HepG2 (cell line): ENCODE measurements around the gene NPW. TPM values are rescaled to one million over a fixed set of nuclear protein-coding genes. Genes with fewer than 3 reads are reported as not detected.
A peak's percentile ranks its signal among the peaks of the same experiment; 100 is the strongest.

Experiments used
- CCAR2 ChIP-seq: fragments of 200-400 bp; formaldehyde crosslinking; optimal IDR thresholded peaks from 2 replicates; pipeline ENCODE3; 2018; ENCODE audit warnings: low read depth, mild to moderate bottlenecking, low read length, moderate library complexity
- DR1 ChIP-seq: sonication (generic); formaldehyde crosslinking; IDR thresholded peaks from 2 replicates; pipeline ENCODE4 v1.8.0; 2021; ENCODE audit warnings: mild to moderate bottlenecking, missing genetic modification reagents, inconsistent platforms
- FOXK1 ChIP-seq: sonication (generic); formaldehyde crosslinking; IDR thresholded peaks from 2 replicates; pipeline ENCODE4 v1.4.0; 2020; ENCODE audit warnings: low read depth, missing genetic modification reagents, borderline replicate concordance
- GATA4 ChIP-seq: sonication (generic); IDR thresholded peaks from 2 replicates; pipeline ENCODE4 v1.6.1; 2016; ENCODE audit warnings: antibody characterized with exemption, low read depth, borderline replicate concordance
- GLI4 ChIP-seq: sonication (generic); formaldehyde crosslinking; IDR thresholded peaks from 2 replicates; pipeline ENCODE4 v1.5.1; 2020; ENCODE audit warnings: missing genetic modification reagents, mild to moderate bottlenecking, moderate library complexity, borderline replicate concordance
- HNRNPK ChIP-seq: fragments of 200-400 bp; formaldehyde crosslinking; IDR thresholded peaks from 2 replicates; pipeline ENCODE4 v1.6.1; 2018; ENCODE audit warnings: low read length, low read depth, moderate library complexity, mild to moderate bottlenecking; ENCODE audit not compliant: poor library complexity, severe bottlenecking
- MTA1 ChIP-seq: sonication (generic); formaldehyde crosslinking; IDR thresholded peaks from 2 replicates; pipeline ENCODE4 v1.4.0; 2020; ENCODE audit warnings: missing genetic modification reagents, mild to moderate bottlenecking, borderline replicate concordance
- NFE2 ChIP-seq: sonication (generic); formaldehyde crosslinking; IDR thresholded peaks from 2 replicates; pipeline ENCODE4 v1.4.0; 2020; ENCODE audit warnings: missing genetic modification reagents
- NR3C1 ChIP-seq: sonication (generic); formaldehyde crosslinking; IDR thresholded peaks from 2 replicates; pipeline ENCODE4 v1.4.0; 2020; ENCODE audit warnings: missing genetic modification reagents
- RBM39 ChIP-seq: fragments of 200-400 bp; formaldehyde crosslinking; IDR thresholded peaks from one replicate; pipeline ENCODE4 v1.6.1; 2018; ENCODE audit warnings: antibody characterized with exemption, mild to moderate bottlenecking, low read depth, low read length; ENCODE audit not compliant: poor library complexity, severe bottlenecking
- RERE ChIP-seq: IDR thresholded peaks from 2 replicates; pipeline ENCODE4 v1.6.1; 2016; ENCODE audit warnings: low read depth, missing genetic modification reagents, missing compliant biosample characterization
- SETDB1 ChIP-seq: sonication (generic); formaldehyde crosslinking; IDR thresholded peaks from 2 replicates; pipeline ENCODE4 v1.5.1; 2020; ENCODE audit warnings: missing genetic modification reagents, mild to moderate bottlenecking, borderline replicate concordance
- TFE3 ChIP-seq: IDR thresholded peaks from 2 replicates; pipeline ENCODE4 v1.6.1; 2016
- ZKSCAN8 ChIP-seq: IDR thresholded peaks from 2 replicates; pipeline ENCODE4 v1.6.1; 2016; ENCODE audit warnings: borderline replicate concordance, missing genetic modification reagents, missing compliant biosample characterization
- ZNF326 ChIP-seq: sonication (generic); formaldehyde crosslinking; IDR thresholded peaks from 2 replicates; pipeline ENCODE4 v1.4.0; 2020; ENCODE audit warnings: missing genetic modification reagents, borderline replicate concordance
- ZNF451 ChIP-seq: sonication (generic); formaldehyde crosslinking; IDR thresholded peaks from 2 replicates; pipeline ENCODE4 v1.5.0; 2020; ENCODE audit warnings: mild to moderate bottlenecking, missing genetic modification reagents
- ZNF557 ChIP-seq: sonication (generic); formaldehyde crosslinking; IDR thresholded peaks from 2 replicates; pipeline ENCODE4 v1.4.0; 2020; ENCODE audit warnings: missing genetic modification reagents
- ZNF713 ChIP-seq: sonication (generic); formaldehyde crosslinking; IDR thresholded peaks from 2 replicates; pipeline ENCODE4 v1.4.0; 2020; ENCODE audit warnings: mild to moderate bottlenecking, missing genetic modification reagents
- ZSCAN29 ChIP-seq: sonication (generic); formaldehyde crosslinking; conservative IDR thresholded peaks from 2 replicates; pipeline ENCODE4 v1.4.0; 2020; ENCODE audit warnings: mild to moderate bottlenecking, missing genetic modification reagents
- polyA plus RNA-seq, 8 experiments: library from polyadenylated mRNA; depleted of rRNA in 3 of 8; stranded (reverse) in 7 of 8; unstranded in 1 of 8; fragments of >200 nt; fragmentation: Illumina TruSeq in 4 of 8; extraction: Trizol in 4 of 8; gene quantifications; 2 replicates each; pipeline versions ENCODE4 v1.2.1 to v1.2.3, GENCODE V29; 2011 to 2016; ENCODE audit warnings: low read depth in 4 of 8, missing spikeins in 1 of 8, mixed read lengths in 1 of 8; ENCODE audit not compliant: insufficient read depth in 1 of 8
- total RNA-seq, 5 experiments: library from RNA; depleted of rRNA; stranded (reverse); fragments of >200 nt; fragmentation: Illumina TruSeq; extraction: Trizol; gene quantifications; 2 replicates each; pipeline ENCODE4 v1.2.3, GENCODE V29; 2016; ENCODE audit warnings: low read depth in 1 of 5
- TF ChIP-seq, protein P1 (sequence below): IDR thresholded peaks from 2 replicates; pipeline ENCODE4 v1.6.1; 2018; ENCODE audit warnings: missing genetic modification reagents

NPW gene
- total and polyA plus RNA-seq, 2 of the 13 experiments (the other 11 are each of a cell fraction or from before 2014, with no cell fraction given): 0.24 to 0.97 TPM

GRCh38 chr16:2035431-2036199, 16.0 kb downstream of the NPW start (continued):
- TF ChIP-seq SETDB1 (no peak), DR1 (CRISPR knock-in tag) (peak; percentile 81), RBM39 (peak; percentile 70), GATA4 (peak; percentile 47; the same call in 1 of the 2 replicates), ZNF713 (0 out of 2 replicates have a peak, but pooled peaks have one; percentile 27), MTA1 (CRISPR knock-in tag) (no peak), RERE (CRISPR knock-in tag) (no peak; the same call in 1 of the 2 replicates), ZNF326 (CRISPR knock-in tag) (no peak), TFE3 (CRISPR knock-in tag) (peak; percentile 60; the same call in 1 of the 2 replicates), ZSCAN29 (CRISPR knock-in tag) (0 out of 2 replicates have a peak, but pooled peaks have one; percentile 23), FOXK1 (peak; percentile 73; the same call in 1 of the 2 replicates), NR3C1 (no peak), ZKSCAN8 (CRISPR knock-in tag) (peak; percentile 85; the same call in 1 of the 2 replicates), ZNF451 (CRISPR knock-in tag) (peak; percentile 71; the same call in 1 of the 2 replicates), HNRNPK (peak; percentile 57), NFE2 (CRISPR knock-in tag) (no peak), ZNF557 (CRISPR knock-in tag) (no peak), GLI4 (peak; percentile 79; the same call in 1 of the 2 replicates), CCAR2 (peak; percentile 83)
- TF ChIP-seq, protein P1, sequence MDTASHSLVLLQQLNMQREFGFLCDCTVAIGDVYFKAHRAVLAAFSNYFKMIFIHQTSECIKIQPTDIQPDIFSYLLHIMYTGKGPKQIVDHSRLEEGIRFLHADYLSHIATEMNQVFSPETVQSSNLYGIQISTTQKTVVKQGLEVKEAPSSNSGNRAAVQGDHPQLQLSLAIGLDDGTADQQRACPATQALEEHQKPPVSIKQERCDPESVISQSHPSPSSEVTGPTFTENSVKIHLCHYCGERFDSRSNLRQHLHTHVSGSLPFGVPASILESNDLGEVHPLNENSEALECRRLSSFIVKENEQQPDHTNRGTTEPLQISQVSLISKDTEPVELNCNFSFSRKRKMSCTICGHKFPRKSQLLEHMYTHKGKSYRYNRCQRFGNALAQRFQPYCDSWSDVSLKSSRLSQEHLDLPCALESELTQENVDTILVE (CRISPR knock-in tag): peak; percentile 87
